KMS-11 (cell line): ENCODE results near the gene RBCK1.

Experiments
- H2AFZ ChIP-seq: fragments of 200-600 bp; sonication (generic); 2 replicates; pipeline ENCODE4 v1.6.1; 2016; ENCODE audit warnings: antibody characterized with exemption, mixed run types, low read depth
- H3K27ac ChIP-seq: fragments of 200-600 bp; sonication (generic); 2 replicates; pipeline ENCODE4 v1.6.1; 2016; ENCODE audit warnings: mild to moderate bottlenecking, mixed run types
- H3K27me3 ChIP-seq: fragments of 200-600 bp; sonication (generic); 2 replicates; pipeline ENCODE4 v1.6.1; 2017; ENCODE audit warnings: mild to moderate bottlenecking, low read depth, mixed run types, moderate library complexity; ENCODE audit not compliant: insufficient read depth
- H3K36me3 ChIP-seq: fragments of 200-600 bp; sonication (generic); 2 replicates; pipeline ENCODE4 v1.6.1; 2017; ENCODE audit warnings: mild to moderate bottlenecking, mixed run types; ENCODE audit not compliant: insufficient read depth
- H3K4me1 ChIP-seq: fragments of 200-600 bp; sonication (generic); 2 replicates; pipeline ENCODE4 v1.6.1; 2016; ENCODE audit warnings: mild to moderate bottlenecking, low read depth, mixed run types; ENCODE audit not compliant: poor library complexity, severe bottlenecking
- H3K4me2 ChIP-seq: fragments of 200-600 bp; sonication (generic); 2 replicates; pipeline ENCODE4 v1.7.0; 2016; ENCODE audit warnings: mild to moderate bottlenecking, mixed run types
- H3K4me3 ChIP-seq: fragments of 200-600 bp; sonication (generic); IDR thresholded peaks from 2 replicates; pipeline ENCODE4 v1.6.1; 2017; ENCODE audit warnings: low read depth, low read length, mixed read lengths; ENCODE audit not compliant: insufficient read depth
- H3K79me2 ChIP-seq: fragments of 200-600 bp; sonication (generic); 2 replicates; pipeline ENCODE4 v1.6.1; 2016; ENCODE audit warnings: low read depth, mixed run types; ENCODE audit not compliant: insufficient read depth
- H3K9ac ChIP-seq: fragments of 200-600 bp; sonication (generic); 2 replicates; pipeline ENCODE4 v1.6.1; 2016; ENCODE audit warnings: mild to moderate bottlenecking, mixed run types
- H4K20me1 ChIP-seq: fragments of 200-600 bp; sonication (generic); 2 replicates; pipeline ENCODE4 v1.6.1; 2016; ENCODE audit warnings: mild to moderate bottlenecking, mixed run types; ENCODE audit not compliant: insufficient read depth
- CTCF ChIP-seq: fragments of 200-600 bp; sonication (generic); conservative IDR thresholded peaks from 2 replicates; pipeline ENCODE4 v1.6.1; 2017; ENCODE audit warnings: low read depth, mild to moderate bottlenecking, antibody characterized with exemption, low read length, moderate library complexity, mixed read lengths

RBCK1 gene

GRCh38 chr20:434221-434620 is 26.1 kb downstream of the RBCK1 start:
- Histone ChIP-seq H3K79me2 (no peaks in the 10 kb centered on the region), H3K27me3 (no peaks in the 10 kb centered on the region), H3K27ac (no peak overlapping the region), H3K4me1 (peaks cover 38% of the 10 kb centered on the region), H3K36me3 (0 out of 2 replicates have a peak, but pooled peaks cover 5% of the 10 kb centered on the region), H2AFZ (no peak overlapping the region), H3K4me3 (no peak overlapping the region), H3K9ac (no peak overlapping the region), H3K4me2 (no peak overlapping the region), H4K20me1 (no peaks in the 10 kb centered on the region)
- no peak for TF ChIP-seq CTCF

GRCh38 chr20:434661-435419 is 26.7 kb downstream of the RBCK1 start:
- Histone ChIP-seq H3K36me3 (0 out of 2 replicates have a peak, but pooled peaks cover 5% of the 10 kb centered on the region), H3K4me1 (peaks cover 44% of the 10 kb centered on the region), H2AFZ (no peak overlapping the region), H3K4me3 (no peak overlapping the region), H3K79me2 (no peaks in the 10 kb centered on the region), H3K27ac (no peak overlapping the region), H4K20me1 (no peaks in the 10 kb centered on the region), H3K9ac (no peak overlapping the region), H3K4me2 (no peak overlapping the region), H3K27me3 (no peaks in the 10 kb centered on the region)
- TF ChIP-seq CTCF: no peak

- TF ChIP-seq CTCF: no peak
- Histone ChIP-seq H3K79me2 (no peaks in the 10 kb centered on the region), H3K27ac (no peak overlapping the region), H3K4me1 (peaks cover 50% of the 10 kb centered on the region), H3K27me3 (no peaks in the 10 kb centered on the region), H2AFZ (no peak overlapping the region), H3K4me2 (no peak overlapping the region), H3K4me3 (no peak overlapping the region), H4K20me1 (no peaks in the 10 kb centered on the region), H3K36me3 (0 out of 2 replicates have a peak, but pooled peaks cover 5% of the 10 kb centered on the region), H3K9ac (no peak overlapping the region)
These were observed 27.5 kb downstream of the RBCK1 start for GRCh38 chr20:435558-435957.

- Histone ChIP-seq H3K36me3 (0 out of 2 replicates have a peak, but pooled peaks cover 5% of the 10 kb centered on the region), H3K79me2 (no peaks in the 10 kb centered on the region; the same call in 1 of the 2 replicates), H4K20me1 (no peaks in the 10 kb centered on the region), H3K27ac (no peak overlapping the region), H3K9ac (no peak overlapping the region), H2AFZ (no peak overlapping the region), H3K27me3 (no peaks in the 10 kb centered on the region), H3K4me1 (peaks cover 50% of the 10 kb centered on the region), H3K4me2 (no peak overlapping the region), H3K4me3 (no peak overlapping the region)
- no peak for TF ChIP-seq CTCF
These were observed 28.4 kb downstream of the RBCK1 start for GRCh38 chr20:436476-436875.
